Common myeloid progenitor, CD34-positive (primary cell): Measurements from ENCODE around the gene LSM4.
"Not testable (repeated sequence)": the region's sequence is repeated elsewhere in the genome, so short reads cannot be mapped to it uniquely, and the experiment has no call there.

Source experiments
- CTCF ChIA-PET: fragments of 350-600 bp; sonication (Branson Sonifier 250); formaldehyde crosslinking; loops from one replicate; lab custom pipeline; 2021; ENCODE audit warnings: antibody characterized with exemption; lab: Charles Lee
- POLR2A ChIA-PET: fragments of 350-600 bp; sonication (Branson Sonifier 250); formaldehyde crosslinking; loops from one replicate; lab custom pipeline; 2021; ENCODE audit warnings: antibody characterized with exemption; lab: Charles Lee
- DNase-seq, 3 donors: peaks; one replicate each; pipeline versions ENCODE4 v3.0.0 to v3.0.0-alpha.2; 2013
- H3K27ac ChIP-seq, 2 experiments: 1 replicate in 1 of 2; 2 replicates in 1 of 2; pipeline ENCODE4 v1.7.0; 2013; ENCODE audit warnings: inconsistent platforms in 2 of 2, low read length in 2 of 2, mild to moderate bottlenecking in 2 of 2, low read depth in 1 of 2, moderate library complexity in 1 of 2; ENCODE audit not compliant: severe bottlenecking in 2 of 2, insufficient read depth in 1 of 2, poor library complexity in 1 of 2
- H3K27me3 ChIP-seq, 5 experiments: replicated peaks in 2 of 5; 1 replicate in 3 of 5; 2 replicates in 2 of 5; pipeline versions ENCODE4 v1.6.1 to v1.7.0; 2013; ENCODE audit warnings: low read length in 4 of 5, mild to moderate bottlenecking in 2 of 5, moderate library complexity in 2 of 5, inconsistent platforms in 1 of 5; ENCODE audit not compliant: insufficient read depth in 5 of 5, control insufficient read depth in 4 of 5
- H3K36me3 ChIP-seq, 4 experiments: 1 replicate in 2 of 4; 2 replicates in 2 of 4; pipeline versions ENCODE4 v1.6.1 to v1.7.0; 2013; ENCODE audit warnings: low read length in 3 of 4, control low read depth in 1 of 4, mild to moderate bottlenecking in 1 of 4; ENCODE audit not compliant: control insufficient read depth in 4 of 4, insufficient read depth in 4 of 4
- H3K4me1 ChIP-seq, 4 experiments: 1 replicate in 3 of 4; 2 replicates in 1 of 4; pipeline versions ENCODE4 v1.6.1 to v1.7.1; 2013; ENCODE audit warnings: low read length in 3 of 4, mild to moderate bottlenecking in 3 of 4, control low read depth in 1 of 4, inconsistent platforms in 1 of 4, moderate library complexity in 1 of 4; ENCODE audit not compliant: control insufficient read depth in 4 of 4, insufficient read depth in 4 of 4; ENCODE audit errors: control extremely low read depth in 1 of 4
- H3K4me3 ChIP-seq, 7 experiments: 1 replicate in 4 of 7; 2 replicates in 3 of 7; pipeline versions ENCODE4 v1.5.1 to v1.7.0; 2013; ENCODE audit warnings: mild to moderate bottlenecking in 7 of 7, low read length in 6 of 7, moderate library complexity in 6 of 7, inconsistent platforms in 2 of 7, low read depth in 2 of 7, control low read depth in 1 of 7; ENCODE audit not compliant: insufficient read depth in 4 of 7, control insufficient read depth in 1 of 7; ENCODE audit errors: extremely low read depth in 1 of 7
- H3K9me3 ChIP-seq, 5 experiments: 1 replicate in 4 of 5; 2 replicates in 1 of 5; pipeline versions ENCODE4 v1.6.1 to v1.7.1; 2013; ENCODE audit warnings: low read length in 4 of 5, mild to moderate bottlenecking in 2 of 5, inconsistent platforms in 1 of 5, low read depth in 1 of 5, moderate library complexity in 1 of 5; ENCODE audit not compliant: control insufficient read depth in 4 of 5, insufficient read depth in 2 of 5; ENCODE audit errors: control extremely low read depth in 1 of 5
- WGBS: methylation state at CpG from one replicate; pipeline ENCODE4 v1.1.5; 2013; ENCODE audit not compliant: insufficient coverage; 5-methylcytosine and 5-hydroxymethylcytosine counted together

Gene LSM4

GRCh38 chr19:18350490-18350889, 27.6 kb upstream of the LSM4 start:
- 86% methylated on average over 8 of the region's 9 CpGs for WGBS
- Histone ChIP-seq H3K27me3 (no peaks in the 10 kb centered on the region), H3K36me3 (peaks cover 10 to 24% (median 11%) of the 10 kb centered on the region in 4 experiments), H3K9me3 (no peaks in the 10 kb centered on the region), H3K4me1 (no peaks in the 10 kb centered on the region), H3K4me3 (no peak overlapping the region), H3K27ac (no peak overlapping the region)
- POLR2A ChIA-PET = no interaction called here
- CTCF ChIA-PET = interaction anchor here (0.5 to 6.1 kb wide), 15 partner anchors 9 to 240 kb away, joined by 3 to 100 read pairs (median 4); partner anchors contain the start of genes GDF15 and LRRC25
- no peak for DNase-seq

GRCh38 chr19:18349524-18350128, 26.8 kb upstream of the LSM4 start:
- H3K4me1 ChIP-seq = no peaks in the 10 kb centered on the region
- no peaks in the 10 kb centered on the region for H3K27me3 ChIP-seq
- no peak overlapping the region for H3K27ac ChIP-seq
- CTCF ChIA-PET = interaction anchor here (0.5 to 6.1 kb wide), 23 partner anchors 8 to 241 kb away, joined by 3 to 100 read pairs (median 3); partner anchors contain the start of genes GDF15 and JUND
- 36% methylated on average over 5 of the region's 12 CpGs for WGBS
- POLR2A ChIA-PET = no interaction called here
- H3K9me3 ChIP-seq = no peaks in the 10 kb centered on the region
- DNase-seq = peak; percentile 54 to 79 (median 73)
- H3K36me3 ChIP-seq = peaks cover 9 to 29% (median 14%) of the 10 kb centered on the region in 4 experiments
- no peak overlapping the region for H3K4me3 ChIP-seq

GRCh38 chr19:18348818-18349339, 26.0 kb upstream of the LSM4 start:
- CTCF ChIA-PET = interaction anchor here (0.8 to 6.1 kb wide), 14 partner anchors 11 to 71 kb away, joined by 3 to 100 read pairs (median 5); partner anchors contain the start of genes GDF15 and JUND
- POLR2A ChIA-PET = not testable (repeated sequence)

GRCh38 chr19:18348171-18348570, 25.3 kb upstream of the LSM4 start:
- Histone ChIP-seq H3K27ac (no peak overlapping the region), H3K4me1 (no peaks in the 10 kb centered on the region), H3K4me3 (no peak overlapping the region), H3K36me3 (peaks cover 6 to 34% (median 18%) of the 10 kb centered on the region in 4 experiments), H3K9me3 (no peaks in the 10 kb centered on the region), H3K27me3 (no peaks in the 10 kb centered on the region)
- DNase-seq = no peak
- POLR2A ChIA-PET = no interaction called here
- 99% methylated on average over 12 of the region's 17 CpGs for WGBS
- CTCF ChIA-PET = interaction anchor here (1.2 to 6.1 kb wide), 10 partner anchors 10 to 125 kb away, joined by 3 to 100 read pairs (median 14); no protein-coding TSS in a partner anchor

More at GRCh38 chr19:18348818-18349339, 26.0 kb upstream of the LSM4 start:
- H3K9me3 ChIP-seq, H3K27ac ChIP-seq, H3K4me3 ChIP-seq, H3K27me3 ChIP-seq, DNase-seq, H3K4me1 ChIP-seq: not testable (repeated sequence)
- H3K36me3 ChIP-seq = peaks cover 9 to 34% (median 19%) of the 10 kb centered on the region in 4 experiments
- 100% methylated on average over 6 of the region's 6 CpGs for WGBS

GRCh38 chr19:18346091-18346490, 23.2 kb upstream of the LSM4 start:
- WGBS = 85% methylated on average over 8 of the region's 8 CpGs
- CTCF ChIA-PET = interaction anchor here (0.6 to 6.1 kb wide), 4 partner anchors 9 to 66 kb away, joined by 3 to 100 read pairs (median 20); no protein-coding TSS in a partner anchor
- Histone ChIP-seq H3K9me3 (no peaks in the 10 kb centered on the region), H3K4me3 (no peak overlapping the region), H3K4me1 (peaks cover 2 to 11% (median 7%) of the 10 kb centered on the region in 4 experiments), H3K27me3 (no peaks in the 10 kb centered on the region), H3K36me3 (peaks cover 8 to 44% (median 22%) of the 10 kb centered on the region in 4 experiments), H3K27ac (no peak overlapping the region)
- DNase-seq = no peak
- POLR2A ChIA-PET = no interaction called here

- peaks cover 2 to 15% (median 11%) of the 10 kb centered on the region in 4 experiments for H3K4me1 ChIP-seq
- no peaks in the 10 kb centered on the region for H3K27me3 ChIP-seq
- WGBS = 100% methylated on average over 1 of the region's 6 CpGs
- CTCF ChIA-PET = interaction anchor here (0.6 to 4.9 kb wide), 3 partner anchors 20 to 164 kb away, joined by 3 to 40 read pairs (median 3); no protein-coding TSS in a partner anchor
- no peak overlapping the region for H3K27ac ChIP-seq
- peaks cover 7 to 40% (median 20%) of the 10 kb centered on the region in 4 experiments for H3K36me3 ChIP-seq
- H3K4me3 ChIP-seq = no peak overlapping the region
- DNase-seq = no peak
- H3K9me3 ChIP-seq = no peaks in the 10 kb centered on the region
- POLR2A ChIA-PET = interaction anchor here (1.5 kb wide), 1 partner anchor 64 kb away, joined by 7 read pairs; the partner anchor contains the start of gene JUND
Measured at GRCh38 chr19:18345296-18345695, 22.4 kb upstream of the LSM4 start.
